Liver (tissue), 9 donors: ENCODE data around the gene ZNF569. TPM values are rescaled to one million over a fixed set of nuclear protein-coding genes. Genes with fewer than 3 reads are reported as not detected.
"Not testable (repeated sequence)": the region's sequence is repeated elsewhere in the genome, so short reads cannot be mapped to it uniquely, and the experiment has no call there.

ENCODE experiments used
- DNase-seq: peaks from one replicate; pipeline ENCODE4 v3.0.0-alpha.2; 2017; ENCODE audit warnings: low spot score
- H3K27ac ChIP-seq, 2 donors: one replicate each; pipeline ENCODE4 v1.7.0; 2013; ENCODE audit warnings: inconsistent platforms in 2 of 2, low read length in 2 of 2, control low read depth in 1 of 2, low read depth in 1 of 2, mild to moderate bottlenecking in 1 of 2
- H3K27me3 ChIP-seq, 4 donors: one replicate each; pipeline versions ENCODE4 v1.6.1 to v1.7.0; 2013; ENCODE audit warnings: low read length in 3 of 4, inconsistent platforms in 1 of 4, mild to moderate bottlenecking in 1 of 4, moderate library complexity in 1 of 4; ENCODE audit not compliant: control insufficient read depth in 4 of 4, insufficient read depth in 4 of 4
- H3K36me3 ChIP-seq, 4 donors: one replicate each; pipeline versions ENCODE4 v1.6.1 to v1.7.0; 2013; ENCODE audit warnings: low read length in 3 of 4, mild to moderate bottlenecking in 3 of 4, low read depth in 1 of 4, moderate library complexity in 1 of 4; ENCODE audit not compliant: control insufficient read depth in 4 of 4, insufficient read depth in 3 of 4
- H3K4me1 ChIP-seq, 4 donors: one replicate each; pipeline versions ENCODE4 v1.6.1 to v1.7.0; 2013; ENCODE audit warnings: low read length in 3 of 4, mild to moderate bottlenecking in 3 of 4, moderate library complexity in 1 of 4; ENCODE audit not compliant: control insufficient read depth in 4 of 4, insufficient read depth in 4 of 4
- H3K4me3 ChIP-seq, 3 donors: one replicate each; pipeline versions ENCODE4 v1.6.1 to v1.7.0; 2013; ENCODE audit warnings: low read length in 3 of 3, control low read depth in 1 of 3, low read depth in 1 of 3, mild to moderate bottlenecking in 1 of 3
- H3K9ac ChIP-seq, 2 donors: one replicate each; pipeline ENCODE4 v1.7.0; 2013; ENCODE audit warnings: low read length in 2 of 2, mild to moderate bottlenecking in 2 of 2, moderate library complexity in 2 of 2, control low read depth in 1 of 2, low read depth in 1 of 2
- H3K9me3 ChIP-seq, 4 donors: one replicate each; pipeline versions ENCODE4 v1.6.1 to v1.7.0; 2013; ENCODE audit warnings: low read length in 3 of 4; ENCODE audit not compliant: control insufficient read depth in 4 of 4
- ATF3 ChIP-seq: IDR thresholded peaks from 2 replicates; pipeline ENCODE4 v1.6.1; 2016; ENCODE audit warnings: antibody characterized with exemption
- CTCF ChIP-seq: fragments of 150-350 bp; IDR thresholded peaks from 2 replicates; pipeline ENCODE4 v1.5.1; 2017; ENCODE audit warnings: improper control_type of control experiment, low read depth, low read length; ENCODE audit not compliant: missing input control
- EGR1 ChIP-seq, 2 donors: IDR thresholded peaks; 2 replicates each; pipeline ENCODE4 v1.6.1; 2016 to 2018; ENCODE audit warnings: antibody characterized with exemption in 2 of 2, low read depth in 2 of 2
- FOXA1 ChIP-seq: IDR thresholded peaks from 2 replicates; pipeline ENCODE4 v1.6.1; 2016; ENCODE audit warnings: antibody characterized with exemption
- FOXA2 ChIP-seq: IDR thresholded peaks from 2 replicates; pipeline ENCODE4 v1.6.1; 2016; ENCODE audit warnings: antibody characterized with exemption
- GABPA ChIP-seq, 2 donors: IDR thresholded peaks in 1 of 2; conservative IDR thresholded peaks in 1 of 2; 2 replicates each; pipeline ENCODE4 v1.6.1; 2016; ENCODE audit warnings: antibody characterized with exemption in 2 of 2, mild to moderate bottlenecking in 1 of 2, moderate library complexity in 1 of 2
- HNF4A ChIP-seq, 2 donors: conservative IDR thresholded peaks; 2 replicates each; pipeline ENCODE4 v1.6.1; 2016; ENCODE audit warnings: antibody characterized with exemption in 2 of 2, mild to moderate bottlenecking in 2 of 2
- HNF4G ChIP-seq: IDR thresholded peaks from 2 replicates; pipeline ENCODE4 v1.6.1; 2016; ENCODE audit warnings: antibody characterized with exemption
- JUND ChIP-seq, 2 donors: IDR thresholded peaks; 2 replicates each; pipeline ENCODE4 v1.6.1; 2016; ENCODE audit warnings: antibody characterized with exemption in 2 of 2
- NR2F2 ChIP-seq: IDR thresholded peaks from 2 replicates; pipeline ENCODE4 v1.6.1; 2016; ENCODE audit warnings: antibody characterized with exemption
- RAD21 ChIP-seq, 2 donors: IDR thresholded peaks; 2 replicates each; pipeline ENCODE4 v1.6.1; 2016; ENCODE audit warnings: antibody characterized with exemption in 2 of 2, mild to moderate bottlenecking in 2 of 2
- REST ChIP-seq: IDR thresholded peaks from 2 replicates; pipeline ENCODE4 v1.6.1; 2016; ENCODE audit warnings: antibody characterized with exemption, mild to moderate bottlenecking
- RXRA ChIP-seq, 2 donors: IDR thresholded peaks; 2 replicates each; pipeline ENCODE4 v1.6.1; 2017 to 2018; ENCODE audit warnings: antibody characterized with exemption in 2 of 2, mild to moderate bottlenecking in 1 of 2
- SP1 ChIP-seq: IDR thresholded peaks from 2 replicates; pipeline ENCODE4 v1.6.1; 2018; ENCODE audit warnings: antibody characterized with exemption, mild to moderate bottlenecking
- TAF1 ChIP-seq: conservative IDR thresholded peaks from 2 replicates; pipeline ENCODE4 v1.6.1; 2016; ENCODE audit warnings: antibody characterized with exemption, mild to moderate bottlenecking
- YY1 ChIP-seq: IDR thresholded peaks from 2 replicates; pipeline ENCODE4 v1.6.1; 2016; ENCODE audit warnings: antibody characterized with exemption, mild to moderate bottlenecking
- ZBTB33 ChIP-seq: IDR thresholded peaks from 2 replicates; pipeline ENCODE4 v1.6.1; 2016; ENCODE audit warnings: antibody characterized with exemption
- WGBS: extraction: QIAGEN DNeasy Blood & Tissue Kit; methylation state at CpG from one replicate; pipeline ENCODE4 v1.1.7; 2013; 5-methylcytosine and 5-hydroxymethylcytosine counted together
- polyA plus RNA-seq, 2 donors: library from polyadenylated mRNA; stranded (reverse) in 1 of 2; unstranded in 1 of 2; fragments of 200-250 nt in 1 of 2; fragments of >200 nt in 1 of 2; fragmentation: Nextera tagmentation in 1 of 2; extraction: Ambion mirVana in 1 of 2; gene quantifications; one replicate each; pipeline versions ENCODE4 v1.2.1 to v1.2.3, GENCODE V29; 2013 to 2015
- total RNA-seq, 2 donors: library from RNA; depleted of rRNA; stranded (reverse); fragments of >200 nt; gene quantifications; one replicate each; pipeline ENCODE4 v1.2.3, GENCODE V29; 2014
- donor health status: healthy.
- donor health status: healthy.
- donor health status: healthy.
- donor health status: healthy.
- donor health status: healthy.

Gene ZNF569
- total and polyA plus RNA-seq, 4 donors = 0.90 to 6.2 (median 1.3) TPM

GRCh38 chr19:37401078-37401477 lies 66.2 kb downstream of the ZNF569 start:
- Histone ChIP-seq H3K4me3 (peak overlapping the region in 2 of 3 donors; percentile 19 to 47), H3K27me3 (no peaks in the 10 kb centered on the region), H3K4me1 (no peaks in the 10 kb centered on the region), H3K36me3 (no peaks in the 10 kb centered on the region), H3K9ac (no peak overlapping the region), H3K27ac (no peak overlapping the region), H3K9me3 (peaks cover 35 to 68% (median 52%) of the 10 kb centered on the region in 4 donors)
- 97% methylated on average over 1 of the region's 1 CpG for WGBS
- TF ChIP-seq EGR1 (IDR thresholded peaks at IDR 0.05; ENCODE audit: low read depth in 2 of 2) = no peak
- no peak for TF ChIP-seq ATF3
- TF ChIP-seq HNF4G = no peak
- TF ChIP-seq HNF4A (conservative IDR thresholded peaks at IDR 0.05) = no peak
- TF ChIP-seq FOXA1 = no peak
- TF ChIP-seq YY1 = no peak
- TF ChIP-seq NR2F2 = no peak
- no peak for TF ChIP-seq JUND (IDR thresholded peaks at IDR 0.05)
- no peak for TF ChIP-seq CTCF
- no peak for TF ChIP-seq ZBTB33
- TF ChIP-seq RXRA (IDR thresholded peaks at IDR 0.05) = no peak
- TF ChIP-seq FOXA2 = no peak
- DNase-seq = no peak

GRCh38 chr19:37391399-37391798 lies 75.8 kb downstream of the ZNF569 start:
- Histone ChIP-seq H3K9me3 (peaks cover 35 to 85% (median 60%) of the 10 kb centered on the region in 4 donors), H3K36me3 (peaks cover 7 to 34% (median 31%) of the 10 kb centered on the region in 4 donors)
- H3K27ac ChIP-seq, H3K4me3 ChIP-seq, H3K27me3 ChIP-seq, H3K9ac ChIP-seq, DNase-seq, H3K4me1 ChIP-seq: not testable (repeated sequence)
- 91% methylated on average over 6 of the region's 6 CpGs for WGBS

GRCh38 chr19:37389234-37389633 lies 78.0 kb downstream of the ZNF569 start:
- Histone ChIP-seq H3K27ac (no peak overlapping the region), H3K9ac (no peak overlapping the region), H3K9me3 (peaks cover 37 to 85% (median 67%) of the 10 kb centered on the region in 4 donors), H3K27me3 (no peaks in the 10 kb centered on the region), H3K4me1 (no peaks in the 10 kb centered on the region), H3K4me3 (peak overlapping the region in 2 of 3 donors; percentile 47 to 57), H3K36me3 (peaks cover 11 to 53% (median 49%) of the 10 kb centered on the region in 4 donors)
- DNase-seq = no peak
- WGBS = 98% methylated on average over 4 of the region's 4 CpGs
- no peak for TF ChIP-seq REST
- TF ChIP-seq YY1 = no peak
- TF ChIP-seq RAD21 (IDR thresholded peaks at IDR 0.05) = no peak
- TF ChIP-seq SP1 = no peak
- no peak for TF ChIP-seq RXRA (IDR thresholded peaks at IDR 0.05)
- TF ChIP-seq HNF4A (conservative IDR thresholded peaks at IDR 0.05) = no peak
- TF ChIP-seq TAF1 = no peak
- no peak for TF ChIP-seq ATF3
- no peak for TF ChIP-seq FOXA1
- no peak for TF ChIP-seq NR2F2
- no peak for TF ChIP-seq EGR1 (IDR thresholded peaks at IDR 0.05; ENCODE audit: low read depth in 2 of 2)
- no peak for TF ChIP-seq ZBTB33
- TF ChIP-seq HNF4G = no peak
- no peak for TF ChIP-seq FOXA2
- TF ChIP-seq GABPA (IDR thresholded peaks at IDR 0.05 in 1 of 2, conservative IDR thresholded peaks at IDR 0.05 in 1 of 2) = no peak
- no peak for TF ChIP-seq JUND (IDR thresholded peaks at IDR 0.05)
